Activated naive CD4-positive, alpha-beta T cell treated with anti-CD3 and anti-CD28 coated beads, Interleukin-2, amount 50 U/mL, for 24 hours (primary cell): Measurements from ENCODE around the gene STX16.

Experiments used
- H3K27ac Mint-ChIP-seq: one replicate; pipeline ENCODE4 v1.8.0; 2021; ENCODE audit warnings: mild to moderate bottlenecking, mixed read lengths
- H3K27me3 Mint-ChIP-seq: one replicate; pipeline ENCODE4 v1.8.0; 2021; ENCODE audit warnings: mixed read lengths
- H3K36me3 Mint-ChIP-seq: one replicate; pipeline ENCODE4 v1.8.0; 2021; ENCODE audit warnings: mixed read lengths
- H3K4me1 Mint-ChIP-seq: one replicate; pipeline ENCODE4 v1.8.0; 2021; ENCODE audit warnings: mixed read lengths
- H3K4me3 Mint-ChIP-seq: one replicate; pipeline ENCODE4 v1.8.0; 2021; ENCODE audit warnings: mild to moderate bottlenecking, mixed read lengths
- H3K9me3 Mint-ChIP-seq: one replicate; pipeline ENCODE4 v1.8.0; 2021; ENCODE audit warnings: mixed read lengths

STX16 gene

GRCh38 chr20:58691773-58692578 lies 40.9 kb downstream of the STX16 start:
- Mint-ChIP-seq H3K9me3 (no peaks in the 10 kb centered on the region), H3K27me3 (no peaks in the 10 kb centered on the region), H3K4me1 (peaks cover 9% of the 10 kb centered on the region), H3K27ac (no peak overlapping the region), H3K4me3 (peak overlapping the region; percentile 16), H3K36me3 (no peaks in the 10 kb centered on the region)

- Mint-ChIP-seq H3K27me3 (no peaks in the 10 kb centered on the region), H3K9me3 (no peaks in the 10 kb centered on the region), H3K27ac (peak within 1 kb of the TSS; percentile 76), H3K36me3 (no peaks in the 10 kb centered on the region), H3K4me1 (peaks cover 9% of the 10 kb centered on the region), H3K4me3 (peak within 1 kb of the TSS; percentile 79)
Measured at GRCh38 chr20:58692579-58693225, 41.6 kb downstream of the STX16 start, which contains the start of gene NPEPL1. Gene NPEPL1, plus strand, starts transcription at chr20:58692800. Its CDS starts 101 bp downstream, at chr20:58692901.

GRCh38 chr20:58693226-58694006 lies 42.3 kb downstream of the STX16 start:
- peak overlapping the region; percentile 79 for H3K4me3 Mint-ChIP-seq

GRCh38 chr20:58694241-58695083 lies 43.4 kb downstream of the STX16 start:
- no peak overlapping the region for H3K4me3 Mint-ChIP-seq
- H3K36me3 Mint-ChIP-seq = no peaks in the 10 kb centered on the region
- H3K27ac Mint-ChIP-seq = no peak overlapping the region
- H3K9me3 Mint-ChIP-seq = no peaks in the 10 kb centered on the region
- no peaks in the 10 kb centered on the region for H3K27me3 Mint-ChIP-seq
- H3K4me1 Mint-ChIP-seq = peaks cover 9% of the 10 kb centered on the region

More at GRCh38 chr20:58693226-58694006, 42.3 kb downstream of the STX16 start:
- Mint-ChIP-seq H3K9me3 (no peaks in the 10 kb centered on the region), H3K36me3 (no peaks in the 10 kb centered on the region), H3K27ac (peak overlapping the region; percentile 76), H3K27me3 (no peaks in the 10 kb centered on the region), H3K4me1 (peaks cover 9% of the 10 kb centered on the region)

- peaks cover 9% of the 10 kb centered on the region for H3K4me1 Mint-ChIP-seq
- no peaks in the 10 kb centered on the region for H3K9me3 Mint-ChIP-seq
- H3K4me3 Mint-ChIP-seq = no peak overlapping the region
- H3K36me3 Mint-ChIP-seq = no peaks in the 10 kb centered on the region
- H3K27me3 Mint-ChIP-seq = no peaks in the 10 kb centered on the region
- no peak overlapping the region for H3K27ac Mint-ChIP-seq
Measured at GRCh38 chr20:58695084-58695722, 44.1 kb downstream of the STX16 start.

GRCh38 chr20:58695895-58696375 lies 44.9 kb downstream of the STX16 start:
- peaks cover 9% of the 10 kb centered on the region for H3K4me1 Mint-ChIP-seq
- no peak overlapping the region for H3K27ac Mint-ChIP-seq
- H3K9me3 Mint-ChIP-seq = no peaks in the 10 kb centered on the region
- H3K36me3 Mint-ChIP-seq = peaks cover 2% of the 10 kb centered on the region
- H3K27me3 Mint-ChIP-seq = no peaks in the 10 kb centered on the region
- no peak overlapping the region for H3K4me3 Mint-ChIP-seq

GRCh38 chr20:58696411-58696961 lies 45.4 kb downstream of the STX16 start:
- Mint-ChIP-seq H3K4me1 (peaks cover 9% of the 10 kb centered on the region), H3K27ac (no peak overlapping the region), H3K36me3 (peaks cover 2% of the 10 kb centered on the region), H3K9me3 (no peaks in the 10 kb centered on the region), H3K4me3 (no peak overlapping the region), H3K27me3 (no peaks in the 10 kb centered on the region)

GRCh38 chr20:58697201-58697866 lies 46.3 kb downstream of the STX16 start:
- H3K27ac Mint-ChIP-seq = no peak overlapping the region
- H3K27me3 Mint-ChIP-seq = no peaks in the 10 kb centered on the region
- H3K36me3 Mint-ChIP-seq = peaks cover 2% of the 10 kb centered on the region
- H3K4me3 Mint-ChIP-seq = no peak overlapping the region
- no peaks in the 10 kb centered on the region for H3K9me3 Mint-ChIP-seq
- peaks cover 9% of the 10 kb centered on the region for H3K4me1 Mint-ChIP-seq

- Mint-ChIP-seq H3K27ac (no peak overlapping the region), H3K36me3 (peaks cover 4% of the 10 kb centered on the region), H3K4me1 (peaks cover 9% of the 10 kb centered on the region), H3K27me3 (no peaks in the 10 kb centered on the region), H3K4me3 (no peak overlapping the region), H3K9me3 (no peaks in the 10 kb centered on the region)
Measured at GRCh38 chr20:58697867-58698703, 47.0 kb downstream of the STX16 start.

- Mint-ChIP-seq H3K4me1 (peaks cover 4% of the 10 kb centered on the region), H3K27me3 (no peaks in the 10 kb centered on the region), H3K4me3 (no peak overlapping the region), H3K9me3 (no peaks in the 10 kb centered on the region), H3K36me3 (peaks cover 4% of the 10 kb centered on the region), H3K27ac (no peak overlapping the region)
Measured at GRCh38 chr20:58698741-58699622, 47.9 kb downstream of the STX16 start.

GRCh38 chr20:58699623-58700107 lies 48.6 kb downstream of the STX16 start:
- peaks cover 4% of the 10 kb centered on the region for H3K36me3 Mint-ChIP-seq
- no peaks in the 10 kb centered on the region for H3K27me3 Mint-ChIP-seq
- H3K4me3 Mint-ChIP-seq = no peak overlapping the region
- H3K4me1 Mint-ChIP-seq = no peaks in the 10 kb centered on the region
- no peak overlapping the region for H3K27ac Mint-ChIP-seq
- H3K9me3 Mint-ChIP-seq = no peaks in the 10 kb centered on the region

- Mint-ChIP-seq H3K9me3 (no peaks in the 10 kb centered on the region), H3K27me3 (no peaks in the 10 kb centered on the region), H3K4me1 (no peaks in the 10 kb centered on the region), H3K27ac (no peak overlapping the region), H3K4me3 (no peak overlapping the region), H3K36me3 (peaks cover 4% of the 10 kb centered on the region)
Measured at GRCh38 chr20:58700121-58700821, 49.2 kb downstream of the STX16 start.
